NCI-H524 treated with DMSO at 0.1 percent for 48 hours (cell line): ENCODE measurements around the gene SYT7.
A peak's percentile ranks its signal among the peaks of the same experiment; 100 is the strongest.
"Not testable (repeated sequence)": the region's sequence is repeated elsewhere in the genome, so short reads cannot be mapped to it uniquely, and the experiment has no call there.

Source experiments
- DNase-seq: peaks from one replicate; lab custom pipeline; 2025; lab: John Stamatoyannopoulos, UW

The SYT7 gene

GRCh38 chr11:61581030-61581928 is at the start of gene SYT7:
SYT7 (minus strand) TSS chr11:61581076; CDS start chr11:61580820, 256 bp downstream.
- DNase-seq = peak; percentile 42

- no peak for DNase-seq
Observed at GRCh38 chr11:61630089-61630488, 49.2 kb upstream of the SYT7 start.

- no peak for DNase-seq
Observed at GRCh38 chr11:61629082-61629833, 48.4 kb upstream of the SYT7 start.

- no peak for DNase-seq
Observed at GRCh38 chr11:61628662-61628970, 47.7 kb upstream of the SYT7 start.

- DNase-seq = no peak
Observed at GRCh38 chr11:61627850-61628661, 47.2 kb upstream of the SYT7 start.

GRCh38 chr11:61626580-61627380 is 45.9 kb upstream of the SYT7 start:
- DNase-seq = no peak

GRCh38 chr11:61625525-61625924 is 44.6 kb upstream of the SYT7 start:
- DNase-seq = no peak

GRCh38 chr11:61621917-61622585 is 41.2 kb upstream of the SYT7 start:
- DNase-seq = no peak

- no peak for DNase-seq
Observed at GRCh38 chr11:61619471-61620226, 38.8 kb upstream of the SYT7 start.

- no peak for DNase-seq
Observed at GRCh38 chr11:61618978-61619377, 38.1 kb upstream of the SYT7 start.

- no peak for DNase-seq
Observed at GRCh38 chr11:61617515-61617914, 36.6 kb upstream of the SYT7 start.

- DNase-seq = no peak
Observed at GRCh38 chr11:61616434-61616833, 35.6 kb upstream of the SYT7 start.

GRCh38 chr11:61614782-61615181 is 33.9 kb upstream of the SYT7 start:
- DNase-seq = not testable (repeated sequence)

- no peak for DNase-seq
Observed at GRCh38 chr11:61613870-61614269, 33.0 kb upstream of the SYT7 start.

- no peak for DNase-seq
Observed at GRCh38 chr11:61613051-61613450, 32.2 kb upstream of the SYT7 start.

GRCh38 chr11:61611309-61611708 is 30.4 kb upstream of the SYT7 start:
- DNase-seq = peak; percentile 86

- no peak for DNase-seq
Observed at GRCh38 chr11:61610905-61611304, 30.0 kb upstream of the SYT7 start.

- DNase-seq = peak; percentile 46
Observed at GRCh38 chr11:61609980-61610366, 29.1 kb upstream of the SYT7 start.

- peak; percentile 25 for DNase-seq
Observed at GRCh38 chr11:61609000-61609979, 28.4 kb upstream of the SYT7 start.
